NCI-H146 treated with DMSO at 0.1 percent for 48 hours (cell line): ENCODE data around the gene ETV7.
"Not testable (repeated sequence)": the region's sequence is repeated elsewhere in the genome, so short reads cannot be mapped to it uniquely, and the experiment has no call there.

Experiments
- DNase-seq: peaks from one replicate; lab custom pipeline; 2025; ENCODE audit not compliant: unreplicated experiment; lab: John Stamatoyannopoulos, UW

The ETV7 gene

GRCh38 chr6:36343109-36343680, 44.3 kb downstream of the ETV7 start:
- no peak for DNase-seq

GRCh38 chr6:36340618-36341454, 46.6 kb downstream of the ETV7 start:
- peak; percentile 16 for DNase-seq

- DNase-seq, result no peak
Measured at GRCh38 chr6:36340306-36340617, 47.2 kb downstream of the ETV7 start.

GRCh38 chr6:36339146-36339545, 48.3 kb downstream of the ETV7 start:
- DNase-seq, result no peak

- DNase-seq, result not testable (repeated sequence)
Measured at GRCh38 chr6:36338223-36338622, 49.2 kb downstream of the ETV7 start.

- DNase-seq, result no peak
Measured at GRCh38 chr6:36337814-36338213, 49.7 kb downstream of the ETV7 start.

GRCh38 chr6:36336779-36337241, 50.7 kb downstream of the ETV7 start, which contains the start of gene BNIP5:
Gene BNIP5, minus strand, starts transcription at chr6:36336888. Its CDS starts 6,198 bp downstream, at chr6:36330690.
- no peak for DNase-seq

GRCh38 chr6:36336208-36336710, 51.2 kb downstream of the ETV7 start:
- DNase-seq, result no peak

- no peak for DNase-seq
Measured at GRCh38 chr6:36335465-36336207, 51.8 kb downstream of the ETV7 start.

GRCh38 chr6:36334832-36335459, 52.5 kb downstream of the ETV7 start:
- DNase-seq, result no peak

GRCh38 chr6:36333931-36334725, 53.3 kb downstream of the ETV7 start:
- no peak for DNase-seq

GRCh38 chr6:36333171-36333895, 54.1 kb downstream of the ETV7 start:
- DNase-seq, result no peak

- no peak for DNase-seq
Measured at GRCh38 chr6:36331381-36331780, 56.1 kb downstream of the ETV7 start.

- no peak for DNase-seq
Measured at GRCh38 chr6:36330366-36330765, 57.1 kb downstream of the ETV7 start.

- no peak for DNase-seq
Measured at GRCh38 chr6:36329798-36330291, 57.6 kb downstream of the ETV7 start.

- DNase-seq, result no peak
Measured at GRCh38 chr6:36328600-36328999, 58.9 kb downstream of the ETV7 start.

GRCh38 chr6:36327919-36328236, 59.6 kb downstream of the ETV7 start:
- no peak for DNase-seq

- no peak for DNase-seq
Measured at GRCh38 chr6:36327226-36327918, 60.1 kb downstream of the ETV7 start.

- DNase-seq, result no peak
Measured at GRCh38 chr6:36326356-36326995, 61.0 kb downstream of the ETV7 start.
